IPS DF 4.7 (cell line): ENCODE measurements around the gene NFKBIZ.
"Not testable (repeated sequence)": the region's sequence is repeated elsewhere in the genome, so short reads cannot be mapped to it uniquely, and the experiment has no call there.

Experiments
- DNase-seq: peaks from one replicate; pipeline ENCODE4 v3.0.0-alpha.2; 2013; ENCODE audit warnings: low spot score; ENCODE audit errors: extremely low read depth

NFKBIZ gene

GRCh38 chr3:101868534-101869464 is 19.5 kb downstream of the NFKBIZ start:
- DNase-seq = no peak

- no peak for DNase-seq
Measured at GRCh38 chr3:101870138-101870537, 20.8 kb downstream of the NFKBIZ start.

- DNase-seq = no peak
Measured at GRCh38 chr3:101873619-101874018, 24.3 kb downstream of the NFKBIZ start.

DNA sequence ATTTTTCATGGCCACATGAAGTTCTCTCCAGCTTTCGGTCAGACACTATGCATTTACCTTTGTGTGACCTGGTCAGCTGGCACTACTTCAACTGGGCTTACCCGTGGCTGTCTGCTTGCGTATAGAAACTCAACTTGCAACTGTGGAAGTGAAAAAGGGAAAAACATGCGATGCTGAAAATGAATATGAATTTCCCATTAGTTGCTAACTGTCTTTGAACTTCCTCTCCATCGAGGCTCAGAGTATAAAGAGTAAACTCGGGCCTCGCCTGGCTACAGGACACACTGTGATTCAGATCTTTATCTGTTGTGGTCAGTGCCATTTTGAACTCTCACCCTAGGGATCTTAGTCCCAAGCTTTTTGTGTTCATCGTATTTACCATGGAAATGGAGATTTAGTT is 26.8 kb downstream of the NFKBIZ start:
- no peak for DNase-seq

- no peak for DNase-seq
Measured at GRCh38 chr3:101878589-101878988, 29.3 kb downstream of the NFKBIZ start.

DNA sequence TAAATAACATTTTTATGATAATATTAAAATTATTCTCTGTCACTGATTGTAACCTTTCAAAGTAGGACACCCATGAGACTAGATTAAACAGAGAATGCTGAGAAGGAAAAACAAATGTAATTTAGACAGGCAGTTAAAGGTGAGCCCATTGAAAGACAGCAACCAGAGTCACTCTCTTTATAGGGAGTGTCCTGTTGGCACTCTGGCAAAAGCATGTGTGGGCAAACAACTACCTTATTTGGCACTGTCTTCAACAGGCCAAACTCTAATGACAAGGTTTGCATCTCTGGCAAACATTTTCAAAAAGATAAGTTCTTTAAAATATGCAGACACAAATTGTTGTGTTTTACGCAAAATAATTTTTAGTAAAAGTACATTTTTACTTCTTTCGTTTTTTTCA is 29.8 kb downstream of the NFKBIZ start:
- no peak for DNase-seq

- no peak for DNase-seq
Measured at GRCh38 chr3:101879623-101880284, 30.4 kb downstream of the NFKBIZ start.

DNA sequence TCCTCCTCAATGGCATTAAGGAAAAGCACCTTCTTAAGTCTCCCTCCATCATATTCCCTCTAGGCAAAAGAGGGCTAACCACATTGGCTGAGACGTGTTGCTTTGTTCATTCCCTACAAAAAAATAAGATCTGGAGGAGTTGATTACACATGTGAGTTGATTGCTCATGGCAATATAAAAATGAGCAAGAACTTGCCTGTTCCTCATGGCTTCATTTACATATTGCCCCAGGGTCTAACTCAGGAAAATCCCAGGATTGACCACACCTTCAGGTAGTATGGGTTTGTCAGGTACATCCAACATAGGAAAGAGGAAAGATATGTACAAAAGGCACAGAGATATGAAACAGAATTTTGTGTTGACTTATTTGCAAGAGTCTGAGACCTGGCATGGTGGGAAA is 35.5 kb downstream of the NFKBIZ start:
- no peak for DNase-seq

DNA sequence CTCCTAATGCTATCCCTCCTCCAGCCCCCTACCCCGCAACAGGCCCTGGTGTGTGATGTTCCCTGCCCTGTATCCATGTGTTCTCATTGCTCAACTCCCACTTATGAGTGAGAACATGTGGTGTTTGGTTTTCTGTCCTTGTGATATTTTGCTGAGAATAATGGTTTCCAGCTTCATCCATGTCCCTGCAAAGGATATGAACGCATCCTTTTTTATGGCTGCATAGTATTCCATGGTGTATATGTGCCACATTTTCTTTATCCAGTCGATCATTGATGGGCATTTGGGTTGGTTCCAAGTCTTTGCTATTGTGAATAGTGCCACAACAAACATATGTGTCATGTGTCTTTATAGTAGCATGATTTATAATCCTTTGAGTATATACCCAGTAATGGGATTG is 36.3 kb downstream of the NFKBIZ start:
- DNase-seq = not testable (repeated sequence)

GRCh38 chr3:101886626-101887025 is 37.3 kb downstream of the NFKBIZ start:
- DNase-seq = no peak

GRCh38 chr3:101888653-101889052 is 39.3 kb downstream of the NFKBIZ start:
- no peak for DNase-seq

- no peak for DNase-seq
Measured at GRCh38 chr3:101890716-101891115, 41.4 kb downstream of the NFKBIZ start.

GRCh38 chr3:101892648-101893047 is 43.3 kb downstream of the NFKBIZ start:
- no peak for DNase-seq

- no peak for DNase-seq
Measured at GRCh38 chr3:101896083-101896757, 46.9 kb downstream of the NFKBIZ start.

DNA sequence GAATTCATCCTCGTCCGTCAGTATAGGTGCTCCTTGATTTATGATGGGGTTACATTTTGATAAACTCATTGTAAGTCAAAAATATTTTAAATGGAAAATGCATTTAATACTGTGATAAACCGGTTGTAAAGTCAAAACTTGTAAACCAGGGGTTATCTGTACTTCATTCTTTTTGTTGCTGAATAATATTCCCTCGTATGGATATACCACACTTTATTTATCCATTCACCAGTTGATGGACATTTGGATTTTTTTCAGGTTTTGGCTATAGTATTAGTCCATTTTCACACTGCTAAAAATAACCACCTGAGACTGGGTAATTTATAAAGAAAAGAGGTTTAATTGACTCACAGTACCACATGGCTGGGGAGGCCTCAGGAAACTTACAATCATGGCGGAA is 47.7 kb downstream of the NFKBIZ start:
- DNase-seq = no peak

GRCh38 chr3:101898039-101898438 is 48.7 kb downstream of the NFKBIZ start:
- DNase-seq = no peak

DNA sequence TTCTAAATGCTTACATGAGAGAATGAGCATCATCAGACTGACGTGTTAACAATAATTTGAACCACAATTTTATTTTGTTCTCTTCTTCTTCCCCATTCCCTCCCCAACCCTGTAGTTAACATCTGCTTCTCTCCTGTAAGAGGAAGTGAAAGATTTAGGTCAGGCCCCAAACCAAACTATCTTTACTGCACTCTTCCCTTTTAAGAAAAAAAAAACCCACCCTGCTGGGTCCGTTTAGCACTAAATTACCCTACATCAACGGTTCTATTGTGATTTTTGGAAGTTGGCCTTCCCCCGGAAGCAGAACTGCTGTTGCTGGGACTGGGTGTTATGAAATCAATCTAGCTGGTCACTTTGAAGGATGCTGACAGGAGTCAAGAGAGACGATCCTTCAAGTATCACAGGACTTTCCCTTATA is 49.4 kb downstream of the NFKBIZ start:
- no peak for DNase-seq

- DNase-seq = no peak
Measured at GRCh38 chr3:101900316-101900715, 51.0 kb downstream of the NFKBIZ start.

DNA sequence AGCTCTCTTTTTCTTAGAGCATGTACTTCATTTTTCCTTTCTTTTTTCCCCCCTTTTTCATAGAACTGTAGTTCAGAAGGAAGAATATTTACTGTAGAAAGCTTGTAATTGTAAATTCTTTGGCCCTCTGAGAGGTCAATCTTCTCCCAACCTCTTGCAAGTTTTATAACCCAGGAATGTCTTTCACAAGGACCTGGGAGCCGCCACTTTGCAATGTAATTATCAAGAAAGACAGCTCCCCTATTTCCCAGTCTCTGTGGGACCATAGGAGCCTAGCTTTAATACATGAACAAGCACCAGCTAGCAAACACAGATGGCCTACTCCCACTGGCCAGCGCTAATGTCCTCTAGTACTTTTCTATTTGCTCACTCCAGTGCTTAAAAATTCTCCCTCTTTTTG is 51.4 kb downstream of the NFKBIZ start:
- no peak for DNase-seq

DNA sequence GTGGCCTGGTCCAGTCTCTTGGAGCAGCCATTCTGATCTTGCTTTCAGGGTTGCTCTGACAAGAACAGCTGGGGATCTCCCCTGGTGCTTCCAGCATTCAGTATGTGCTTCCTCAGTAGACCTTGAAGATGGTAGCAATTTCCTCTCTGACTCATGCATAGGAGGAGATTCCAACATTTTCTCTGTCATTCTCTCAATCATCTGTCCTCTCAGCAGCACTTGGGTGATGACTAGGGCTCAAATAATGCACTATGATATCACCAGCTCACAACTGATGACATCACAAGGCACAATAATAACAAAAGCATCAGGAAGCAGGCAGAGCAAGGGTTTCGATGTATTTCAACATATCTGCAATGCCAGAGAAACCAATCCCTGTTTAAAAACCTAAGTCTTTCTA is 52.7 kb downstream of the NFKBIZ start:
- no peak for DNase-seq

DNA sequence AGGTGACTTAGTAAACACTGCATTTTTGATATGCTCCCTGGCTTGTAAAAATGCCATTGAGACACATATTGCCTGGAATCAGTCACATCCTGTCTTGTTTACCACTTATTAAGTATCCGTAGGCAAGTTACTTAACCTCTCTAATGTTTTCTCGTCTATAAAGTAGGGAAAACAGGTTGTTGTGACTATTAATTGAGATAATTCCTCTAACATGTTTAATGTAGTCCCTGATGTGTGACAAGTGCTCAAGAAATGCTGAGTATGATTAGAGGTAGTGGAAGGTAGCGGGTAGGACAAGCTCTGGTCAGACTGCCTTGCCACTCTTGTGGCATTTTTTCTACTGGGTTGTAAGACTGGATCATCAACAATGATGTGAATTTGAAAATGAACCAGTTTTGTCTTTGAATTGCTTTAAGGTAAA is 54.1 kb downstream of the NFKBIZ start:
- DNase-seq = no peak

DNA sequence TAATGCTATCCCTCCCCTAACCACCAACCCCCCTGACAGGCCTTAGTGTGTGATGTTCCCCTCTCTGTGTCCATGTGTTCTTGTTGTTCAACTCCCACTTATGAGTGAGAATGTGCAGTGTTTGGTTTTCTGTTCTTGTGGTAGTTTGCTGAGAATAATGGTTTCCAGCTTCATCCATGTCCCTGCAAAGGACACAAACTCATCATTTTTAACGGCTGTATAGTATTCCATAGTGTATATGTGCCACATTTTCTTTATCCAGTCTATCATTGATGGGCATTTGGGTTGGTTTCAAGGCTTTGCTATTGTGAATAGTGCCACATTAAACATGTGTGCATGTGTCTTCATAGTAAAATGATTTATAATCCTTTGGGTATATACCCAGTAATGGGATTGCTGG is 56.3 kb downstream of the NFKBIZ start:
- DNase-seq = not testable (repeated sequence)
